HL-60 (cell line): ENCODE measurements around the gene IGSF8.

ENCODE experiments used
- CTCF ChIP-seq: IDR thresholded peaks from one replicate; pipeline ENCODE4 v1.5.1; 2011; ENCODE audit warnings: low read length, control low read depth, inconsistent platforms; ENCODE audit not compliant: insufficient read depth
- GABPA ChIP-seq: IDR thresholded peaks from 2 replicates; pipeline ENCODE4 v1.6.1; 2012; ENCODE audit warnings: low read depth
- POLR2AphosphoS5 ChIP-seq: IDR thresholded peaks from 2 replicates; pipeline ENCODE4 v1.6.1; 2012; ENCODE audit warnings: low read depth
- REST ChIP-seq: IDR thresholded peaks from 2 replicates; pipeline ENCODE4 v1.6.1; 2012; ENCODE audit warnings: low read depth; ENCODE audit not compliant: insufficient replicate concordance
- SPI1 ChIP-seq: IDR thresholded peaks from 2 replicates; pipeline ENCODE4 v1.6.1; 2012; ENCODE audit warnings: low read depth, mild to moderate bottlenecking, borderline replicate concordance

GRCh38 chr1:160143695-160144094 is 45.3 kb upstream of the IGSF8 start:
- TF ChIP-seq CTCF: no peak
- no peak for TF ChIP-seq REST
- TF ChIP-seq GABPA: no peak
- no peak for TF ChIP-seq POLR2AphosphoS5
- peak; percentile 99 for TF ChIP-seq SPI1
